Adrenal gland (tissue), 5 donors: Measurements from ENCODE around the gene LRIF1.

Source experiments
- POLR2A ChIP-seq, 2 donors: fragments of 450-650 bp; IDR thresholded peaks; one replicate each; pipeline ENCODE4 v1.6.1; 2017; ENCODE audit warnings: antibody characterized with exemption in 2 of 2, mild to moderate bottlenecking in 2 of 2, moderate library complexity in 1 of 2
- TF ChIP-seq, protein P1 (sequence below), 6 experiments: fragments of 450-650 bp in 4 of 6; fragments of 200-600 bp in 2 of 6; sonication (generic) in 1 of 6; IDR thresholded peaks; 1 replicate in 5 of 6; 2 replicates in 1 of 6; pipeline versions ENCODE4 v1.5.1 to v1.8.0; 2016 to 2021; ENCODE audit warnings: antibody characterized with exemption in 6 of 6, mild to moderate bottlenecking in 2 of 6, moderate library complexity in 1 of 6
- donor health status: DM: no; HTN: no; CAD: no.

DNA sequence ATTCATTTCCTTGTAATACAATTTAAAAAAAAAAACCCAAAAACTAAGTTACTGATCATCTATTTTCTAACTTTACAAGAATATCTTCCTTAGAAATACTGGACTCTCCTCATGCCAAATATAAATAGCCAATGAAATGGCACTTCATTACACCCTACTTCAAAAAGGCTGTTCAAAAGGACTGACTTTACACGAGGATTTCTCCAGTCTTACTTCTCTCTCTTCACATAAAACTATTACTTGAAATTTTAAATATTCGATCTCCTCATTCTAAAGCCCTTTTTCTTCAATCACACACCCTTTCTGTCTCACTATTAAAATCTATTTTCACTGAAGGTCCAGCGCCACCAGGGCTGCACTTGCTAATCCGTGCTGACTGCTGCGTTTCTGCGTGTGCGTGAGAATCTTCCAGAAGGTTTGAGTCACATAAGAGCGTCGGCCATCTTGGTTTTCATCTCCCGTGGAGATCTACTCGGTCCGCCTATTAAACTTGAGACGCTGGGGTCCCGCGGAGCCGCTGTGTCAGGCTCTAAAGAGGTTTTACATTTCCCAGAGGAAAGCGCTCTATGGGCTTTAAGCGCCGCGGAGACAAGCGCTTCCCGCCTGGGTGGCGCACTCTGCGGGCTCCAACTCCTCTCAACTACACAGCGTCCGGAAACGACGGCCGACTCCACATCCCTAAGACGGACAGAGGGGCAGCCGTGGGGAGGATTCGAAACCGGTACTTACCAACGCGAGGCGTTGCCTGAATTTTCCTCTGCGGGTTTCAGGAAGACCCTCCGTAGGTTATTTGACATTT, 631 bp downstream of the LRIF1 start:
- TF ChIP-seq, protein P1, sequence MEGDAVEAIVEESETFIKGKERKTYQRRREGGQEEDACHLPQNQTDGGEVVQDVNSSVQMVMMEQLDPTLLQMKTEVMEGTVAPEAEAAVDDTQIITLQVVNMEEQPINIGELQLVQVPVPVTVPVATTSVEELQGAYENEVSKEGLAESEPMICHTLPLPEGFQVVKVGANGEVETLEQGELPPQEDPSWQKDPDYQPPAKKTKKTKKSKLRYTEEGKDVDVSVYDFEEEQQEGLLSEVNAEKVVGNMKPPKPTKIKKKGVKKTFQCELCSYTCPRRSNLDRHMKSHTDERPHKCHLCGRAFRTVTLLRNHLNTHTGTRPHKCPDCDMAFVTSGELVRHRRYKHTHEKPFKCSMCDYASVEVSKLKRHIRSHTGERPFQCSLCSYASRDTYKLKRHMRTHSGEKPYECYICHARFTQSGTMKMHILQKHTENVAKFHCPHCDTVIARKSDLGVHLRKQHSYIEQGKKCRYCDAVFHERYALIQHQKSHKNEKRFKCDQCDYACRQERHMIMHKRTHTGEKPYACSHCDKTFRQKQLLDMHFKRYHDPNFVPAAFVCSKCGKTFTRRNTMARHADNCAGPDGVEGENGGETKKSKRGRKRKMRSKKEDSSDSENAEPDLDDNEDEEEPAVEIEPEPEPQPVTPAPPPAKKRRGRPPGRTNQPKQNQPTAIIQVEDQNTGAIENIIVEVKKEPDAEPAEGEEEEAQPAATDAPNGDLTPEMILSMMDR (IDR thresholded peaks at IDR 0.05) = peak in 1 of 6 experiments; percentile 14
- TF ChIP-seq POLR2A (IDR thresholded peaks at IDR 0.05) = no peak
